Activated T-helper 17 cell treated with anti-CD3 and anti-CD28 coated beads, Interleukin-2, amount 50 U/mL, for 72 hours (primary cell): ENCODE measurements around the gene SPNS2. TPM values are rescaled to one million over a fixed set of nuclear protein-coding genes. Genes with fewer than 3 reads are reported as not detected.
"Not testable (repeated sequence)": the region's sequence is repeated elsewhere in the genome, so short reads cannot be mapped to it uniquely, and the experiment has no call there.

Experiments used
- ATAC-seq: fragments of 150-1000 bp; cut with Tn5 transposase; replicated peaks from 2 replicates; pipeline ENCODE4 v1.10.0; 2021; ENCODE audit warnings: mild to moderate bottlenecking, moderate library complexity
- H3K27ac Mint-ChIP-seq: one replicate; pipeline ENCODE4 v1.8.0; 2022; ENCODE audit warnings: mixed read lengths
- H3K27me3 Mint-ChIP-seq: one replicate; pipeline ENCODE4 v1.8.0; 2022; ENCODE audit warnings: mixed read lengths
- H3K36me3 Mint-ChIP-seq: one replicate; pipeline ENCODE4 v1.8.0; 2022; ENCODE audit warnings: low read depth, mild to moderate bottlenecking, mixed read lengths
- H3K4me1 Mint-ChIP-seq: one replicate; pipeline ENCODE4 v1.8.0; 2022; ENCODE audit warnings: mixed read lengths
- H3K4me3 Mint-ChIP-seq: one replicate; pipeline ENCODE4 v1.8.0; 2022; ENCODE audit warnings: mild to moderate bottlenecking, mixed read lengths
- H3K9me3 Mint-ChIP-seq: one replicate; pipeline ENCODE4 v1.8.0; 2022; ENCODE audit warnings: mixed read lengths
- total RNA-seq, 2 donors: library from RNA; stranded (reverse); gene quantifications; one replicate each; pipeline ENCODE4 v1.2.3, GENCODE V29; 2022

SPNS2 gene
- total RNA-seq, 2 donors from 2014 or later = 0.45 TPM; not detected in 1

- H3K36me3 Mint-ChIP-seq = no peaks in the 10 kb centered on the region
- H3K27ac Mint-ChIP-seq = peak overlapping the region; percentile 92
- H3K9me3 Mint-ChIP-seq = no peaks in the 10 kb centered on the region
- no peak overlapping the region for H3K4me3 Mint-ChIP-seq
- ATAC-seq = no peak
- no peaks in the 10 kb centered on the region for H3K27me3 Mint-ChIP-seq
- peaks cover 29% of the 10 kb centered on the region for H3K4me1 Mint-ChIP-seq
Measured at GRCh38 chr17:4560837-4561256, 62.2 kb downstream of the SPNS2 start.

DNA sequence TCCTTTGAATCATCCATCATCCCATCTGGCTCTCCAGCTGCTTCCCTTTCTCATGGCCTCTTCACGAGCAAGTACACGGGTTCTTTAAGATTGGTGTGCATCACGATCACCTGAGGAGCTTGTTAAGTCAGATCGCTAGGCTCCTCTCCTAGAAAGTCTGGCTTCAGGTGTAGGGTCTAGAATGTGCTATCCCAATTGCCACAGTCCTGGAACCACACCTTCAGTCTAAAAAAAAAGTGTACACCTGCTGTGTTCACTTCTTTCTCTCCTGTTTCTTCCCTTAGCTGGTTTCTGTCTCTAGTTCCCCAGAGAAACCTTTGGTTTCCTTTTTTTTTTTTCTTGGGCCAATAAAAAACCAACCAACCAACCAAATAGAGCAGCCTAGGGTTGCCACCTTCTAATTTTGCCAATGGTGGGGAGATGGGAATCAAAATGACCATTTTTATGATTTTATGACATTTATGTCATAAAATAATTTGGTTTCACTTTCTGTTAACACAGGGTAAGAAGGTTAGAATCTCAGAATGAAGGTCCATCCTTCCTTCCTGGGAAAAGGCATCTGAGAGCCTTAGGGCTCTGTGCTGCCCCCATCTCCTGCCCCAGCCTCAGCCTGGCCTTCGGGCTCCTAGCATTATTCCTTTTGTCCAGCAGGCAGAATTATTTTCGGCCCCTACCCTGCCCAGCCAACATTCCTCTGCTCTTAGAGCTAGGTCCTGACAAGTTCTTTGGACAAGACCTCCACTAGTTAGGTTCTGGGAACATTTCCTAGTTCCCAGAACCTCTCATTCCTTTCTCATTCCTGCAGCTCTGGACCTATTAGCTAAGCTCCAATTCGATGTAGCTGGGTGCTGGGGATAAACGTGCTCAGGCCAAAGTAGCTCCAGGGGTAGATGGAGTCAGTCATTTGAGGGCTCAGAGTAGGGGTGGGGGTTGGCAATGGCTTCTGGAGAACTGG, 63.6 kb downstream of the SPNS2 start:
- no peaks in the 10 kb centered on the region for H3K36me3 Mint-ChIP-seq
- H3K9me3 Mint-ChIP-seq = no peaks in the 10 kb centered on the region
- peak overlapping the region; percentile 92 for H3K27ac Mint-ChIP-seq
- ATAC-seq = no peak
- H3K4me1 Mint-ChIP-seq = peaks cover 26% of the 10 kb centered on the region
- H3K27me3 Mint-ChIP-seq = no peaks in the 10 kb centered on the region
- peak overlapping the region; percentile 61 for H3K4me3 Mint-ChIP-seq

DNA sequence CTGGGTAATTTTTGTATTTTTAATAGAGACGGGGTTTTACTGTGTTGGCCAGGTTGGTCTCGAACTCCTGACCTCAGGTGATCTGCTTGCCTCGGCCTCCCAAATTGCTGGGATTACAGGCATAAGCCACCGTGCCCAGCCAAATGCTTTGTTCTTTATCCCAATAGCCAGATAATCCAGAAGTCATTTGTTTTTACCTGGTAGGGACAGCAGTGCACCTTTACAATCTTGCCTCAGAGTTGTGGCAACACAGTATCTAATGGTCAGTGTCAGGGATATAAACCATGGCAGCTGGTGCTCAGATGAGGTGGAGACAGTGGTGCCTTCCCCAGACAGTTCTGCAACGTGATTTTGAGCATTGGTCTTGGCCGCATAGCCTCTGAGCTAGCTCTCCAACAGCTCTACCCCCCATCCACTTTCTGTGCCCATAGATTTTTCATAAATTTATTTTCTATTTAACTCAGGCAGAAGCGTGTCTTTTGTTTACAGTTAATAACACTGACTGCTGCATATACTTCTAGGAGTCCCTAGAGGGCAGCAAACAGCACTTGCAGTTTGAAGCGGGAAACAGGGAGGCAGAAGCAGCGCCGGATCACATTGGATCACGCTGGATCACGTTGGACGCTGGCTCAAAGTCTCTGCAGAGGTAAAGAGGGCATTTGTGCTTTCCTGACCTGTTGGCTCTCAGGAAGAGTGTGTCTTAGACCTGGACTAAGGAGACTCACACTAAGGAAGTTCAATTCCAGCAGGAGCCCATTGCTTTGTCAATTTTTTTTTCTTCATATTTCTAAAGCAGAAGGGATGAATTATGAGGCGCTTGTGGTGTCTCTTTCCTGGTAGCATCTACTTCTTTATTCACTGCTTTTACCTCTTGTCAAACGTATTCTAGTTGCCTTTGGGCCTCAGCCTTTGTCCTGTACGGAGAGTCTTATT, 66.8 kb downstream of the SPNS2 start:
- peaks cover 26% of the 10 kb centered on the region for H3K4me1 Mint-ChIP-seq
- peak; percentile 45 for ATAC-seq
- H3K36me3 Mint-ChIP-seq = no peaks in the 10 kb centered on the region
- H3K4me3 Mint-ChIP-seq = peak overlapping the region; percentile 21
- H3K9me3 Mint-ChIP-seq = no peaks in the 10 kb centered on the region
- H3K27me3 Mint-ChIP-seq = no peaks in the 10 kb centered on the region
- H3K27ac Mint-ChIP-seq = peak overlapping the region; percentile 67

- Mint-ChIP-seq H3K36me3 (no peaks in the 10 kb centered on the region), H3K27me3 (no peaks in the 10 kb centered on the region), H3K4me3 (no peak overlapping the region), H3K4me1 (peaks cover 26% of the 10 kb centered on the region), H3K27ac (no peak overlapping the region), H3K9me3 (no peaks in the 10 kb centered on the region)
- peak; percentile 37 for ATAC-seq
Measured at GRCh38 chr17:4566785-4567184, 68.1 kb downstream of the SPNS2 start.

DNA sequence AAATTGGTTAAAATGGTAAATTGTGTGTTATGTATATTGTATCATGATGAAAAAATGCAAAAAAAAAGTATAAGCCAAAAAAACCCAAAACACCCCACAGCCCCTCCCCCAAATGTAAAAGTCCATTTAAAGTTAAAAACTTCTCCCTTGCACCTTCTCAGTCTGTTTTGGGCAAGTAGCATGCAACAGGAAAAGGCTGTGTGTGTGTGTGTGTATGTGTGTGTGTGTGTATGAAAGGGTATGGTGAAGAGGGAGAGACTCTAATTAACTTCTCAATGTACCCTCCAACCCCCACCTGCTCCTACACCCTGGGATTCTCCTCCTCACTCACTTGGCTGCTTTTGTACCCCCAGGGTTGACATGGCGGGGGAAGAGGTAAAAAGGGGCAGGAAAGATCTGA, 70.9 kb downstream of the SPNS2 start:
- H3K27me3 Mint-ChIP-seq = no peaks in the 10 kb centered on the region
- no peak overlapping the region for H3K4me3 Mint-ChIP-seq
- ATAC-seq = no peak
- H3K27ac Mint-ChIP-seq = no peak overlapping the region
- no peaks in the 10 kb centered on the region for H3K36me3 Mint-ChIP-seq
- peaks cover 16% of the 10 kb centered on the region for H3K4me1 Mint-ChIP-seq
- H3K9me3 Mint-ChIP-seq = no peaks in the 10 kb centered on the region

DNA sequence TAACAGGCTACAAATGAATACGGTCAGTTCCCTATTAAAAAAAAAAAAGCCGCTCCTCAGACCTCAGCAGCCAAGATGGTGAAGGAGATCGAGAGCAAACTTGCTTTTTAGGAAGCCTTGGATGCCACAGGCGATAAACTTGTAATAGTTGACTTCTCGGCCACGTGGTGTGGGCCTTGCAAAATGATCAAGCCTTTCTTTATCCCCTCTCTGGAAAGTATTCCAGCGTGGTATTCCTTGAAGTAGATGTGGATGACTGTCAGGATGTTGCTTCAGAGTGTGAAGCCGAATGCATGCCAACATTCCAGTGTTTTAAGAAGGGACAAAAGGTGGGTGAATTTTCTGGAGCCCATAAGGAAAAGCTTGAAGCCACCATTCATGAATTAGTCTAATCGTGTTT, 73.5 kb downstream of the SPNS2 start:
- H3K36me3 Mint-ChIP-seq = no peaks in the 10 kb centered on the region
- ATAC-seq = no peak
- no peaks in the 10 kb centered on the region for H3K27me3 Mint-ChIP-seq

DNA sequence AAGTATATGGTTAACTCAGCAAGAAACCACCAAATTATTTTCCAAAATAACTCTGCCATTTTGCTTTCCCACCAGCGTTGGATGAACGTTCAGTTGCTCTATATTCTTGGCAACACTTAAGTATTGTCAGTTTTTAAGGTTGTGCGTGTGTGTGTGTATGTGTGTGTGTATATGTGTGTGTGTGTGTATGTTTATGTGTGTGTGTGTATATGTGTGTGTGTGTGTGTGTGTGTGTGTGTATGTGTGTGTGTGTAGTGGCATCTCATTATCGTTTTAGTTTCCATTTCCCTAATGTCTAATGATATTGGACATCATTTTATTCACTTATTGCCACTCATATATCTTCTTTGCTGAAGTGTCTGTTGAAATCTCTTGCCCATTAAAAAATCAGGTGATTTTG, 74.4 kb downstream of the SPNS2 start:
- no peaks in the 10 kb centered on the region for H3K9me3 Mint-ChIP-seq
- peak overlapping the region; percentile 41 for H3K4me3 Mint-ChIP-seq
- H3K4me1 Mint-ChIP-seq = peaks cover 11% of the 10 kb centered on the region
- no peak for ATAC-seq
- no peaks in the 10 kb centered on the region for H3K36me3 Mint-ChIP-seq
- peak overlapping the region; percentile 63 for H3K27ac Mint-ChIP-seq
- H3K27me3 Mint-ChIP-seq = no peaks in the 10 kb centered on the region

More for the DNA sequence above, 73.5 kb downstream of the SPNS2 start:
- H3K27ac Mint-ChIP-seq = no peak overlapping the region
- no peak overlapping the region for H3K4me3 Mint-ChIP-seq
- H3K9me3 Mint-ChIP-seq = no peaks in the 10 kb centered on the region
- H3K4me1 Mint-ChIP-seq = peaks cover 11% of the 10 kb centered on the region

- H3K36me3 Mint-ChIP-seq = no peaks in the 10 kb centered on the region
- H3K27me3 Mint-ChIP-seq = no peaks in the 10 kb centered on the region
- peak overlapping the region; percentile 63 for H3K27ac Mint-ChIP-seq
- H3K4me1 Mint-ChIP-seq = peaks cover 11% of the 10 kb centered on the region
- no peaks in the 10 kb centered on the region for H3K9me3 Mint-ChIP-seq
- peak; percentile 100 for ATAC-seq
- peak overlapping the region; percentile 41 for H3K4me3 Mint-ChIP-seq
Measured at GRCh38 chr17:4573669-4574068, 75.0 kb downstream of the SPNS2 start.

DNA sequence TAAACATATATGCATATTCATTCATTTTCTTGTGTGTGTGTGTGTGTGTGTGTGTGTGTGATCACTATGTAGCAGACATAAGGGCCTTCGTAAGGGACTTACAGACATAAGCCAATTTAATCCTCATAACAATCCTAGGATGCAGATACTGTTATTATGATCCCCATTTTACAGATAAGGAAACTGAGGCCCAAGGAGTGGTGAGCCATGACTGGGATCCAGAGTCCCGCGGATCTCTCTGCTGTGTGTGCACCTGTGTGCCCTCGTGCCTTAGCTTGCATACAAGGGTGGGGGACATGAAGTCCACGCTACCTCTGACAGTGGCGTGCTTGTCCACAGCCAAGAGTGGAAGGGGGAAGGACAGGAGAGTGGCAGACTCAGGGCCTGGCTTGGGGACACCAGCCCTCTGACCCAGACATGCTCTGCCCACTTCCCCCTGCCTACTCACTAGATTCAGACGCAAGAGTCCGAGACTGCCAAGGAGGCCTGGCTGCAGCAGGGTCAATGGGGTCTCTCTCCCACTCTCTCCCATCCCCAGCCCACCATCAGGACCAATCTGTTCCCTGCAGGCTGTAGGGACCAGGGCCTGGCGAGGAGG, 75.9 kb downstream of the SPNS2 start:
- H3K27ac Mint-ChIP-seq = no peak overlapping the region
- H3K36me3 Mint-ChIP-seq = no peaks in the 10 kb centered on the region
- no peak for ATAC-seq
- no peaks in the 10 kb centered on the region for H3K9me3 Mint-ChIP-seq
- no peaks in the 10 kb centered on the region for H3K27me3 Mint-ChIP-seq
- H3K4me3 Mint-ChIP-seq = peak overlapping the region; percentile 41
- H3K4me1 Mint-ChIP-seq = peaks cover 11% of the 10 kb centered on the region

GRCh38 chr17:4576161-4576558, 77.5 kb downstream of the SPNS2 start:
- Mint-ChIP-seq H3K4me3 (no peak overlapping the region), H3K4me1 (peaks cover 11% of the 10 kb centered on the region), H3K9me3 (no peaks in the 10 kb centered on the region), H3K27ac (no peak overlapping the region), H3K27me3 (peaks cover 3% of the 10 kb centered on the region), H3K36me3 (no peaks in the 10 kb centered on the region)
- ATAC-seq = no peak

DNA sequence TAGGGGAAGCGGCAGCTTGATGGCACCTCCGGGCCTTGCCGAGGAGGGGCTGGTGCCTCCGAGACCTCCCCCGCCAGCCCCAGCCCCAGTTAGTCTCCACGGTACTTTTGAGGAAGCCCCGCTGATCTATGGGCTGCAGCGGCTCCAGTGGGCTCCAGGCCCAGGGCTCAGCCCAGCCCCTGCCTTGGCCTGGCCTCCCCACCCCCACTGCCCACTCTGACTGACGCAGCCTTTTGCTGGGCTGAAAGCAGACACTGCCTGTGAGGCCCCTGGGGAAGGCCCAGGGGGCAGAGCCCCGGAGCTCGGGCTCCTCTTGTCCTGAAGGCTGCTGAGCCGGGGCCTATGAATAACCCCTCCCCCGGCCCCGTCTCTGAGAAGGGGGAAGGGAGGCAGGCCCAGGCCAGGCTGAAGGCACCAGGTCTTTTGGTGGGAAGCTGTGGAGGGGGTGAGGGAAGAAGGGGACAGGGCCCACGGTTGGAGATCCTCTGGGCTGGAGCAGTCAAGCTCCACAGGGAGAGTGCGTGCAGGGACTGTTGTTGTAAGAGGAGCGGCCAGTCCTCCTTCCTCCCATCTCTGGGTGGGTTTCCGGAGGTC, 78.1 kb downstream of the SPNS2 start:
- Mint-ChIP-seq H3K4me1 (peaks cover 11% of the 10 kb centered on the region), H3K9me3 (no peaks in the 10 kb centered on the region), H3K27me3 (peaks cover 7% of the 10 kb centered on the region), H3K36me3 (no peaks in the 10 kb centered on the region), H3K4me3 (no peak overlapping the region), H3K27ac (no peak overlapping the region)
- no peak for ATAC-seq

DNA sequence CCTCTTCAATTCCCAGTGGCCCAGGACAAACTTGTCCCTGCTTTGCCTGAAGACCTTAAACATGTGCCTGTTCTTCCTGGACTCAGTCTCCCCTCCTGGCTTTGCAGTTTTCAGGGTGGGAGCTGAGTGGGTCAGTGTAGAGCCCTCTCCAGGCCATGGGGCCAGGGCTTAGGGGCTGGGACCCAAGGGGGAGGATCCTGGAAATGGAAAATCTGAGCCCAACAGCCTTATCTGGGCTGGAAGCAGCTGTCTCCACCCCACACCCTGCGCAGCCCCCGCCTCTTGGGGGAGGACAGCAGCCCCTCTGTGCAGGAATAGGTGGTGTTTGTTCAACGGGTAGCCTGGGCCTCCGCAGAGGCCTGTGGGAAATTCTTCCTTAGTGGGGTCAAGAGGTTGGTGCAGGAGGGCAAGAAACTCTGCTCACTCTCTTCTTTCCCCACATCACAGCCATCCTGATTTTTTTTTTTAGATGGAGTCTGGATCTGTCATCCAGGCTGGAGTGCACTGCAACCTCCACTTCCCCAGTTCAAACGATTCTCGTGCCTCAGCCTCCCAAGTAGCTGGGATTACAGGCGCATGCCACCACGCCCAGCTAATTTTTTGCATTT, 78.8 kb downstream of the SPNS2 start:
- peaks cover 7% of the 10 kb centered on the region for H3K27me3 Mint-ChIP-seq
- no peak overlapping the region for H3K4me3 Mint-ChIP-seq
- no peaks in the 10 kb centered on the region for H3K36me3 Mint-ChIP-seq
- no peaks in the 10 kb centered on the region for H3K9me3 Mint-ChIP-seq
- no peak overlapping the region for H3K27ac Mint-ChIP-seq
- ATAC-seq = no peak
- H3K4me1 Mint-ChIP-seq = peaks cover 11% of the 10 kb centered on the region

DNA sequence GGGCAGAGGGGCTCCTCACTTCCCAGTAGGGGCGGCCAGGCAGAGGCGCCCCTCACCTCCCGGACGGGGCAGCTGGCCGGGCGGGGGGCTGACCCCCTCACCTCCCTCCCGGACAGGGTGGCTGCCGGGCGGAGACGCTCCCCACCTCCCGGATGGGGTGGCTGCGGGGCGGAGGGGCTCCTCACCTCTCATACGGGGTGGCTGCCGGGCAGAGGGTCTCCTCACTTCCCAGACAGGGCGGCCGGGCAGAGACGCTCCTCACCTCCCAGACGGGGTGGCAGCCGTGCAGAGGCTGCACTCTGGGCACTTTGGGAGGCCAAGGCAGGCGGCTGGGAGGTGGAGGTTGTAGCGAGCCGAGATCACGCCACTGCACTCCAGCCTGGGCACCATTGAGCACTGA, 79.7 kb downstream of the SPNS2 start:
- H3K36me3 Mint-ChIP-seq, H3K4me1 Mint-ChIP-seq, ATAC-seq, H3K27ac Mint-ChIP-seq, H3K9me3 Mint-ChIP-seq, H3K4me3 Mint-ChIP-seq: not testable (repeated sequence)
- peaks cover 14% of the 10 kb centered on the region for H3K27me3 Mint-ChIP-seq

GRCh38 chr17:4579678-4580077, 81.0 kb downstream of the SPNS2 start:
- Mint-ChIP-seq H3K9me3 (no peaks in the 10 kb centered on the region), H3K4me1 (no peaks in the 10 kb centered on the region), H3K27me3 (peaks cover 21% of the 10 kb centered on the region), H3K36me3 (no peaks in the 10 kb centered on the region), H3K4me3 (no peak overlapping the region), H3K27ac (no peak overlapping the region)
- no peak for ATAC-seq
